Esophagus muscularis mucosa (tissue), 3 donors: ENCODE measurements around the gene PFKFB3.

ENCODE experiments used
- POLR2A ChIP-seq: fragments of 450-650 bp; IDR thresholded peaks from one replicate; pipeline ENCODE4 v1.6.1; 2017; ENCODE audit warnings: antibody characterized with exemption, moderate library complexity, mild to moderate bottlenecking, low read depth
- TF ChIP-seq, protein P1 (sequence below), 3 experiments: fragments of 200-600 bp in 2 of 3; fragments of 450-650 bp in 1 of 3; sonication (generic) in 2 of 3; IDR thresholded peaks; one replicate each; pipeline ENCODE4 v1.5.1; 2017 to 2019; ENCODE audit warnings: antibody characterized with exemption in 3 of 3, mild to moderate bottlenecking in 2 of 3, moderate library complexity in 1 of 3

DNA sequence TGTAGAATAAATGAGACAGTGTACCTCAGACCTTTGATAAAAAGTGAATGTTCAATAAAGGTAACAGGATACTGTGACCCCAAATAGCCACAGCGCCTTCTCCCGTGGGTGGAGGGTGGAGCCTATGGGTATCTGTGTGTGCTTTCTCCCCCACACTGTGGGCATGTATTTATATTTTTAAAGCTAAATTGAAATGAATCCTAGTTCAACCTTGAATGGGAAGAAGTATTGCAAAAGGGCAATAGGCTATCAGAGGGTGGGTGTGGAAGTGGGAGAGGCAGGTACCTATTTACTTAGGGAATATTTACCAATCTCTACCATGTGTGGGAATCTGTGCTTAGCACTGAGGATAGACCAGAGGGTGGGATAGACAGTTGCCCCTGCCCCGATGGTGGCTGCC is 68.9 kb downstream of the PFKFB3 start:
- TF ChIP-seq, protein P1, sequence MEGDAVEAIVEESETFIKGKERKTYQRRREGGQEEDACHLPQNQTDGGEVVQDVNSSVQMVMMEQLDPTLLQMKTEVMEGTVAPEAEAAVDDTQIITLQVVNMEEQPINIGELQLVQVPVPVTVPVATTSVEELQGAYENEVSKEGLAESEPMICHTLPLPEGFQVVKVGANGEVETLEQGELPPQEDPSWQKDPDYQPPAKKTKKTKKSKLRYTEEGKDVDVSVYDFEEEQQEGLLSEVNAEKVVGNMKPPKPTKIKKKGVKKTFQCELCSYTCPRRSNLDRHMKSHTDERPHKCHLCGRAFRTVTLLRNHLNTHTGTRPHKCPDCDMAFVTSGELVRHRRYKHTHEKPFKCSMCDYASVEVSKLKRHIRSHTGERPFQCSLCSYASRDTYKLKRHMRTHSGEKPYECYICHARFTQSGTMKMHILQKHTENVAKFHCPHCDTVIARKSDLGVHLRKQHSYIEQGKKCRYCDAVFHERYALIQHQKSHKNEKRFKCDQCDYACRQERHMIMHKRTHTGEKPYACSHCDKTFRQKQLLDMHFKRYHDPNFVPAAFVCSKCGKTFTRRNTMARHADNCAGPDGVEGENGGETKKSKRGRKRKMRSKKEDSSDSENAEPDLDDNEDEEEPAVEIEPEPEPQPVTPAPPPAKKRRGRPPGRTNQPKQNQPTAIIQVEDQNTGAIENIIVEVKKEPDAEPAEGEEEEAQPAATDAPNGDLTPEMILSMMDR (IDR thresholded peaks at IDR 0.05) = no peak
- TF ChIP-seq POLR2A = no peak
